Measurements from ENCODE around the gene COBL. TPM values are rescaled to one million over a fixed set of nuclear protein-coding genes. Genes with fewer than 3 reads are reported as not detected.

The COBL gene
- total RNA-seq, 1 donor from 2014 or later = 1.2 TPM

DNA sequence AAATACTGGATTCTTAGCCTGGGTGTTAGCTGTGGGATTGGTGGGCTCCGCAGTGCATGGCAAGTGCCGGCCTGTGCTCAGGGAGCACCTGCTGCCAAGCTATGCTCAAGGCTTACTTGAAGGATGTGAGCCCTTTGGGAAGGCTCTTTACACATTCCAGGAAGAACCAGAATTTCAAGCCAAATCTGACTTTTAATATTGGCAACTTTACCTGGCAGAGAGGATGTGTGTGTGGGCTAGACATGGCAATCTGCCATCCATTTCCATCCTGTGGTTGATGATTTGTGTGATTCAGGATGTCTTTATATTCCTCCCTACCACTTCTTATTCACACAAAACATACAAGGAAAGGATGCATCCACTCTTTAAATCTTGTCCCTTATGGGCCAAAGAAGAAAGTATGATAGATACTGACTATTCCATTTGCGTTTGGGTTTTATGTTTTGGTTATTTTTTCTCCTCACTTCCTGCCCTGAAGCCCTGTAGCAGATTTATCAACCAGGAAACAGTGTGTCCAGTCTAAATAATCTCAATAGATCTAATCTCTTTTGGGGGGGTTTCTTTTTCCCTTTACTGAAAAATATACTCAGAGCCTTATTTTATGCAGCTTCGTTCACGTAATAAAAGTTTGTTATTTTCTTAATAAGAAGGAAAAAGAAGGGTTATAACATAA is 247.1 kb downstream of the COBL start:
- no peak for DNase-seq (ENCODE audit: low spot score in 2 of 2, unreplicated experiment in 2 of 2)
- no peak overlapping the region for H3K4me3 Mint-ChIP-seq
- H3K36me3 Mint-ChIP-seq = no peaks in the 10 kb centered on the region

DNA sequence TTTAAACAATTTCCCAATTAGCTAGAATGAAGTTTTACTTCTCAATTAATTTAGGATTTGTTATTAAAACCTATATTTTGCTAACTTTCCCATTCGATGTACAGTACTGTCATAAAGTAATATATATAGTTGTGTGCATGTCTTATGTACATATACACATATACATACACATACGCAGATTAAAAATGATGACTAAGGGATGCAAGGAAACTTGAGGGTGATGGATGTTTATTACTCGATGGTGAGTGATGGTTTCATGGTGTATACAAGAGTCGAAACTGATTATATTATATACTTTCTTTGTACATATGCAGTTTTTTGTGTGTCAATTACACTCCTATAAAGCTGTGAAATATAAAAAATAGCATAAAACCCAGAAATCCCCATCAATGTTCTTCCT is 248.2 kb downstream of the COBL start:
- Mint-ChIP-seq H3K36me3 (no peaks in the 10 kb centered on the region), H3K4me1 (peaks cover 2% of the 10 kb centered on the region), H3K4me3 (no peak overlapping the region), H3K27ac (no peak overlapping the region), H3K27me3 (ENCODE audit: low read depth) (no peaks in the 10 kb centered on the region), H3K9me3 (no peaks in the 10 kb centered on the region)
- TF ChIP-seq, protein P1, sequence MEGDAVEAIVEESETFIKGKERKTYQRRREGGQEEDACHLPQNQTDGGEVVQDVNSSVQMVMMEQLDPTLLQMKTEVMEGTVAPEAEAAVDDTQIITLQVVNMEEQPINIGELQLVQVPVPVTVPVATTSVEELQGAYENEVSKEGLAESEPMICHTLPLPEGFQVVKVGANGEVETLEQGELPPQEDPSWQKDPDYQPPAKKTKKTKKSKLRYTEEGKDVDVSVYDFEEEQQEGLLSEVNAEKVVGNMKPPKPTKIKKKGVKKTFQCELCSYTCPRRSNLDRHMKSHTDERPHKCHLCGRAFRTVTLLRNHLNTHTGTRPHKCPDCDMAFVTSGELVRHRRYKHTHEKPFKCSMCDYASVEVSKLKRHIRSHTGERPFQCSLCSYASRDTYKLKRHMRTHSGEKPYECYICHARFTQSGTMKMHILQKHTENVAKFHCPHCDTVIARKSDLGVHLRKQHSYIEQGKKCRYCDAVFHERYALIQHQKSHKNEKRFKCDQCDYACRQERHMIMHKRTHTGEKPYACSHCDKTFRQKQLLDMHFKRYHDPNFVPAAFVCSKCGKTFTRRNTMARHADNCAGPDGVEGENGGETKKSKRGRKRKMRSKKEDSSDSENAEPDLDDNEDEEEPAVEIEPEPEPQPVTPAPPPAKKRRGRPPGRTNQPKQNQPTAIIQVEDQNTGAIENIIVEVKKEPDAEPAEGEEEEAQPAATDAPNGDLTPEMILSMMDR (IDR thresholded peaks at IDR 0.05; ENCODE audit: unreplicated experiment) = no peak
- no peak for DNase-seq (ENCODE audit: low spot score in 2 of 2, unreplicated experiment in 2 of 2)

More for the DNA sequence above, 247.1 kb downstream of the COBL start:
- H3K27ac Mint-ChIP-seq = no peak overlapping the region
- TF ChIP-seq, protein P1 (IDR thresholded peaks at IDR 0.05; ENCODE audit: unreplicated experiment) = no peak
- peaks cover 2% of the 10 kb centered on the region for H3K4me1 Mint-ChIP-seq
- H3K27me3 Mint-ChIP-seq (ENCODE audit: low read depth) = no peaks in the 10 kb centered on the region
- H3K9me3 Mint-ChIP-seq = no peaks in the 10 kb centered on the region

DNA sequence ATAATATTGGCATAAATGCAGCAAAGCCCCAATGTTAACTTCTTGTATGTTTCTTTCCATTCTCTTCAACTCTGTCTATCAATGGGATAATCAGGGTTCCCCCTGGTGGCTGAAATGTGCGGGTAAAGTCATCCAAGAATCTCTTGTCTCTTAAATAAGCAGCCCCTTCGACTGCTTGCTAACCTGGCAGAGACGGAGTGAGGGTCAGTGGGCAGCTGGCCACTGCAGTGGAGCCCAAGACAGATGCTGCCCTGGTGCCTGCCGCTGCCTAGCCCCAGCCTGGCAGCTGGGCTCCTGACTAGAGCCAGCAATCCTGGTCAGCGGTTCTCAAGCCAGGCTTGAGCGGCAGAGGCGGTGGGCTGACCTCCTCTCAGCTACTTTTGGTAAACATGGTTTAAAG is 248.9 kb downstream of the COBL start:
- TF ChIP-seq, protein P1 (IDR thresholded peaks at IDR 0.05; ENCODE audit: unreplicated experiment) = peak; percentile 84
- peak in 1 of 2 experiments; percentile 78 for DNase-seq (ENCODE audit: low spot score in 2 of 2, unreplicated experiment in 2 of 2)
- H3K9me3 Mint-ChIP-seq = no peaks in the 10 kb centered on the region
- H3K4me1 Mint-ChIP-seq = peaks cover 2% of the 10 kb centered on the region
- no peaks in the 10 kb centered on the region for H3K36me3 Mint-ChIP-seq
- H3K27me3 Mint-ChIP-seq (ENCODE audit: low read depth) = no peaks in the 10 kb centered on the region
- no peak overlapping the region for H3K4me3 Mint-ChIP-seq
- H3K27ac Mint-ChIP-seq = no peak overlapping the region

DNA sequence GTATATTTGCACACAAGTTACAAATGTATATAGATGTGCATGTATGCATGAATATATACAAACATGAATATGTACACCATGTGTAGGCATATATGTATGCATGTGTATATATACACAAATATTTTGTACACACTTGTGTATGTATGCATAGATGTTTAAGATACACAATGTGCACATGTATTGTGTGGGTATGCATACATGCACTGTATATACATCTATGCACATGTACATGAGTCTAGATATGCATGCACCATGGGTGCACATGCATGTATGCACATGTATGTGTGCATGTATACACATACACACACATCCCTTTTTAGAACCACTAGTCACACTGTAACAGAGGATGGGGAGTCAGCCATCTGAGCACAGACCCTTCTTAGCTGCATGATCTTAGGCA is 249.4 kb downstream of the COBL start:
- no peaks in the 10 kb centered on the region for H3K27me3 Mint-ChIP-seq (ENCODE audit: low read depth)
- no peaks in the 10 kb centered on the region for H3K9me3 Mint-ChIP-seq
- H3K4me3 Mint-ChIP-seq = no peak overlapping the region
- TF ChIP-seq, protein P1 (IDR thresholded peaks at IDR 0.05; ENCODE audit: unreplicated experiment) = no peak
- DNase-seq (ENCODE audit: low spot score in 2 of 2, unreplicated experiment in 2 of 2) = no peak
- no peaks in the 10 kb centered on the region for H3K36me3 Mint-ChIP-seq
- peaks cover 2% of the 10 kb centered on the region for H3K4me1 Mint-ChIP-seq
- H3K27ac Mint-ChIP-seq = no peak overlapping the region

DNA sequence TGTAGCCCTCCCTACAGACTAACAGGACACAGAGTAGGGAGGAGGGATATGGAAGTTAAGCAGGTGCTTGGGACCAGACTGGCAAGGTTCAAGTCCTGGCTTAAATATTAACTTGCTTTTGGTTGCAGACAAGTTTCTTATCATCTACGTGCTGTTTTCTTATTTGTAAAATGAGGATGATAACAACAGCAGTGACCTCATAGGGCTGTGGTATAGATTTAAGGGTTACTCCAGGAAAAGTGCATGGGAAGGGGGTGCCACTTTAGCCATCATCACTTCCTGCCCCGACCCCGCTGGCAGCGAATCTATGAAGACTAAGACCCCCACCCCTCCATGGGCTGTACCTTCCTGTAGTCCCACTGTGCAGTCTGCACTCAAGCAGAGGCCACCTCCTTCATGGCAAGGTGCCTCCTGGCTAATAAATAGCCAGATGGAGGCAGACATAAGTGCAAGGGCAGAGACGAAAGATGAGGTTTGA is 250.2 kb downstream of the COBL start:
- no peak overlapping the region for H3K27ac Mint-ChIP-seq
- H3K4me1 Mint-ChIP-seq = peaks cover 2% of the 10 kb centered on the region
- TF ChIP-seq, protein P1 (IDR thresholded peaks at IDR 0.05; ENCODE audit: unreplicated experiment) = no peak
- H3K9me3 Mint-ChIP-seq = no peaks in the 10 kb centered on the region
- DNase-seq (ENCODE audit: low spot score in 2 of 2, unreplicated experiment in 2 of 2) = no peak
- H3K4me3 Mint-ChIP-seq = no peak overlapping the region
- no peaks in the 10 kb centered on the region for H3K36me3 Mint-ChIP-seq
- no peaks in the 10 kb centered on the region for H3K27me3 Mint-ChIP-seq (ENCODE audit: low read depth)

Measured in mesothelial cell of epicardium (in vitro differentiated cells).